Stimulated activated CD8-positive, alpha-beta memory T cell treated with anti-CD3 and anti-CD28 coated beads, Interleukin-12 subunit alpha, Interleukin-12 subunit beta, amount 100 ng/mL, for 1 hour (primary cell): ENCODE results near the gene TUBA1B.
"Not testable (repeated sequence)": the region's sequence is repeated elsewhere in the genome, so short reads cannot be mapped to it uniquely, and the experiment has no call there.

Source experiments
- DNase-seq: peaks from one replicate; pipeline ENCODE4 v3.0.0-alpha.2; 2020; ENCODE audit warnings: low read depth

Gene TUBA1B

DNA sequence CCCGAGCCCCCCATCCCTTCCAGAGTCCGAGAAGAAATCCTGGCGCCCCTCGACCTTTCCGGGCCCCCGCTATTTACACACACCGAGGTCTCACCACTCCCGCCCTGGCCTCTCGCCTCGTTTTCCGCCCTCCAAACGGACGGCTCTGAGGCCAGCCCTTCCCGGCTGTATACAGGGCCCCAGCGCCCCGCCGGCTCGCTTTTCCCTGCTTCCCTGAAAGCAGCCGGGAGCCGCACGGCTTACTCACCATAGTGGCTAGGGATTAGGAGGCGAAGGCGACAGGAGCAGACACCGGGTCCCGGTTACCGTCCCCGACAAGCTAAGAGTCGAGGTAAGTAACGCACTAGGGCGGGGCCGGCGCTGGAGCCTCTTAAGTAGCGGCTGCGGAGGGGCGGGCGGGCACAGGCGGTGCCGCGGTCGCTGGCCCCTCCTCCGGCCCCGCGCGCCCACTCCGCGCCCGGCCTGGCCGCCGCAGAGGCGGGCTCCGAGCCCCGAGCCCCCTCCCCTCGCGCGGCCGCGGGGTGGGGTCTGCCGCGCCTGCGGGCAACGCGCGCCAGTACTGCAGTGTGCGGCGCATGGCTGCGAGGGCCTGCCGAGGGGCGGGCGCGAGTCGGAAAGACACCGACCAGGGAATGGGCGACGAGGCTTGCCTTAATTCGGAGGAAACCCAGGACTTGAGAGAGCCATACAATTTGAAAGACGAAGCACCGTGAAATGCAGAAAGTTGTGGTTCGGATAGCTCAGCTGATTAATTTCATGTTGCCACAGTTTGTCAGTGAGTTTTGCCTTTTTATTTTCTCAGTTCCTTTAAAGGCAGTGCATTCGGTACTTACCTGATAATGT is at the start of gene TUBA1B:
Gene TUBA1B (minus strand): TSS at position 345 of the 843 bp plus-strand sequence. CDS start 95 bp downstream, at position 250.
- peak; percentile 86 for DNase-seq

DNA sequence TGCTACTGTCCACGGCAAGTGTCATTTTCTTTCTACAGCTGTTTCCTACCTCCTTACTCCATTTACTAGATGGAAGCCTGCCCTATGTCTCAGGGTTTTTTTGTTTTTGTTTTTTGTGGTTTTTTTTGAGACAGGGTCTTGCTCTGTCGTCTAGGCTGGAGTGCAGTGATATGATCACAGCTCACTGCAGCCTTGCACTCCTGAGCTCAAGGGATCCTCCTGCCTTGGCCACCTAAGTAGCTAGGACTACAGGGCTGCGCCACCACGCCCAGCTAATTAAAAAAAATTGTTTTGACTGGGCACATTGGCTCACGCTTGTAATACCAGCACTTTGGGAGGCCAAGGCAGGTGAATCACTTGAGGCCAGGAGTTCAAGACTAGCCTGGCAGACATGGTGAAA is 43.0 kb upstream of the TUBA1B start:
- DNase-seq = no peak

- DNase-seq = no peak
Observed at GRCh38 chr12:49170924-49171323, 39.7 kb upstream of the TUBA1B start.

GRCh38 chr12:49165114-49165513 is 33.9 kb upstream of the TUBA1B start:
- DNase-seq = no peak

DNA sequence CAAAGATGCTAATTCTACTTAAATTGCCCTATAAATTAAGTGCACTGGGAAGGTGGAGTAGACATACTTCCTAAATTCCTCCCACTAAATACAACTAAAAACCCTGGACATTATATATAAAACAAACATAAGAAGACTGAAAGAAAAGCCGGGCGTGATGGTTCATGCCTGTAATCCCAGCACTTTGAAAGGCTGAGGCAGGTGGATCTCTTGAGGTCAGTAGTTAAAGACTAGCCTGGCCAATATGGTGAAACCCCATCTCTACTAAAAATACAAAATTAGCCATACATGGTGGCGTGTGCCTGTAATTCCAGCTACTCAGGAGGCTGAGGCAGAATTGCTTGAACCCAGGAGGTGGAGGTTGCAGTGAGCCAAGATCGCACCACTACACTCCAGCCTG is 30.7 kb upstream of the TUBA1B start:
- not testable (repeated sequence) for DNase-seq

DNA sequence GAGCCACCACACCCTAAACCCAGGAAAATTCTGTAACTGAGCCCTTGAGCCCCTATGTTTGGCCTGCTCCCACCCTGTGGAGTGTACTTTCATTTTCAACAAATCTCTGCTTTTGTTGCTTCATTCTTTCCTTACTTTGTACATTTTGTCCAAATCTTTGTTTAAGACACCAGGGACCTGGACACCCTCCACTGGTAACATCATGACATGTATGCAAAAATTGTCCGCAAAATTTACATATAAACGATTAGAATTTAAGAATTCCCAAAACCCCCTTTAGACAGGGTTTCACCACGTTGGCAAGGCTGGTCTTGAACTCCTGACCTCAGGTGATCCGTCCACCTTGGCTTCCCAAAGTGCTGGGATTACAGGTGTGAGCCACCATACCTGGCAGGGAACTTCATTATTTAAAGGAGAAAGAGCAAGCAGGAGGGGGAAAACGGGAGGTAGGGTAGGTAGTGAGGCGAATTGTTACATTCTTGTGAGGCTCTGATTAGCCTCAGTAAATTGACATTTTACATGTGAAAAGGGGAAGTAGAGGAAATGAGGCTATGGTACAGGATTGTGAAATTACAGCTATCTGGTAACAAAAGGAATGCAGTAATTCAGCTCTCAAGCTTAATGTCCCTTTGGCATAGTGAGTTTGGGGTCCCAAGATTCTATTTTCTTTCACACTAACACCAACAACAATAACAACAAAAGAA is 30.0 kb upstream of the TUBA1B start:
- DNase-seq = no peak

- no peak for DNase-seq
Observed at GRCh38 chr12:49160399-49160798, 29.2 kb upstream of the TUBA1B start.

DNA sequence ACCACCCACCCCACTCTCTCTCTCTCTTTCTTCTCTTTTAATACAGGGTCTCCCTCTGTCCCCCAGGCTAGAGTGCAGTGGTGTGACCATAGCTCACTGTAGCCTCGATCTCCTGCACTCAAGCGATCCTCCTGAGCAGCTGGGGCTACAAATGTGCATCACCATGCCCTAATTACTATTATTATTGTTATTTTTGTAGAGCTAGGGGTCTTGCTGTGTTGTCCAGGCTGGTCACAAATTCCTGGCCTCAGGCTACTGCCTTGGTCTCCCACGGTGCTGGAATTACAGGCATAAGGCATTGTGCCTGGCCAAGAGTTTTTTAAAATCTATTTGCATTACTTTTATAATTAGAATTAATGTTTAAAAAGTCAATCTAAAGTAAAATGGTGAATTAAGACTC is 23.0 kb upstream of the TUBA1B start:
- no peak for DNase-seq

DNA sequence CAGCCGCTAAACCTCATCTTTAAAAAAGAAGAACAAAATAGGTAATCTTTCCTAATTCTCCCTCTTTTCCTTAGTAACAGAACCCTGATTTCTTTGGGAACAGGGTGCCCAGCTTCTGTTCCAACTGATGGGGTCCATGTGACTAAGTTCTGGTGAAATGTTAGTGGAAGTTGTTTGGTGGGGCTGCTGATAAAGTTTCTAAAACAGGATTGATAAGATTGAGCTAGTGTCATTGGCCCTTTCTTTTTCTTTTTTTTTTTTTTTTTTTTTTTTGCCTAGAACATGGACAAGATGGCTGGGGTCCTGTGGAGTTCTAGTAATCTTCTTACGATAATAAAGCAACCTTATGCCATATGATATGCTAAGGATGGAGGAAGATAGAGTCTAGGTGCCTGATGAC is 16.2 kb upstream of the TUBA1B start:
- DNase-seq = no peak

DNA sequence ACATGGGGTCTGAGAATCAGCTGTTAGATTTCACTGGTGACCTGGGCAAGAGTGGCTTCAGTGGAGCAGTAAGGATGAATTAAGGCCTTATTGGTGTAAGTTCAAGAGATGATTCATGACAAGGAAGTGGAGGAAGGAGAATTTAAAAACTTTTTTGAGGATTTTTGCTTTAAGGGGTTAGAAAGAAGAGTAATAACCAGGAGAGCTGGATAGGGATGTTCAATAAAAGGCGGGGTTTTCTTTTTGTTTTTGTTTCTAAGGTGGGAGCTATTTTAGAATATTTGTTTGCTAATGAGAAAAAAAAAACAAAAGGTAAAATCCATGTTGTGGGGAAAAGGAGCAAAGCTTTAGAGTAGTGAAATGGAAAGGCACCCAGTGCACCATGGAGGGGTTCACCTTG is 15.2 kb upstream of the TUBA1B start:
- no peak for DNase-seq

DNA sequence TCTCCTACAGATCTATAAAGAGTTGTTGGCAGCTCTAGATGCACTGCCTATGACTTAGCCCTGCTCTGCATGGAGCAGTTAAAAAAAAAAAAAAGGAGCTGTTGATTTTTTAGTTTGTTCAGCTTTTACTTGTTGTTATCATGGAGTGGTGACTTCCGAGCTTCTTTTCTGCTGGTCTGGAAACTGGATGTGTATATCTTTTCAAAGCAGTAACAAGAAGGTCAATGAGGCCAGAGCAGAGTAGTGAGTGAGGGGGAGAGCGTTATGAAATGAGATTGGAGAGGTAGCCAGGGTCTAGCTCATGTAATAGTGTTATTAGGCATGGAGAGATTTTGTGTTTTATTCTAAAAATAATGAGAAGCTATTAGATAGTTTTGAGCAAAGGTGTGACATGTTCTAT is 13.2 kb upstream of the TUBA1B start:
- DNase-seq = no peak

- DNase-seq = no peak
Observed at GRCh38 chr12:49138999-49139398, 7.8 kb upstream of the TUBA1B start.

DNA sequence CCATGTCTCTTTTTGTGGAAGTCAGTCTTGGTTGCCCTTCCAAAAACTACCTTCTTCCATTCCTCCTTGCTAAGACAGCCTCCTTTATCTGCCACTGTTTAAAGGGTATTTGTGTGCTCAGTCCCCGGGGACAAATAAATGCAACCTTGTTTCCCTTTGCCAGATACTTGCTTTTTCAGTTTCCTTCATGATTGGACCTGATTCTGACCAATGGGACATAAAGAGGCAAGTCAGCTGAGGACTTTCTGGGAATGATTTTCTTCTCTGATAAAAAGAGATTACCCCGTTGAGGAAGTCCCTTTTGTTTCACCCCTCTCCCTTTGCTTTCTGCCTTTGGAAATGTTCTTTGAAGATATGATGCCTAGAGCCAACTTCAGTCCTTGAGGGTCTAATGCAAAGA is 7.4 kb upstream of the TUBA1B start:
- DNase-seq = no peak

DNA sequence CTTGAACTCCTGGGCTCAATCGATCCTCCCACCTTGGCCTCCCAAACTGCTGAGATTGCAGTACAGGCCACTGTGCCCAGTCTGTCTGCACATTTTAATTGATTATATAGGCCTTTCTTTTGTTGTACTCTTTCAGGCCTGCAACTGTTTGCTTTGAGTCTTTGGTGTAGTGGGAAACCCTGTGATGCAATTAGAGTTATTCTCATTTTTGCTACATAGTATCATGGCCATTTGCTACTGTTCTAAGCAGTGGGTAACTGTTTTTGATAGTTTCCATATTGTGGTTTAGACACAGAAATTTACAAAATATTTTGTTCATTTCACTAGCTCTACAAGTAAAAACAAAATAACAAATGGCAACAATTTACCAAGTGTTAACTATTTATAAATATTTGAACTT is 6.3 kb upstream of the TUBA1B start:
- no peak for DNase-seq

GRCh38 chr12:49136997-49137396 is 5.8 kb upstream of the TUBA1B start:
- not testable (repeated sequence) for DNase-seq

DNA sequence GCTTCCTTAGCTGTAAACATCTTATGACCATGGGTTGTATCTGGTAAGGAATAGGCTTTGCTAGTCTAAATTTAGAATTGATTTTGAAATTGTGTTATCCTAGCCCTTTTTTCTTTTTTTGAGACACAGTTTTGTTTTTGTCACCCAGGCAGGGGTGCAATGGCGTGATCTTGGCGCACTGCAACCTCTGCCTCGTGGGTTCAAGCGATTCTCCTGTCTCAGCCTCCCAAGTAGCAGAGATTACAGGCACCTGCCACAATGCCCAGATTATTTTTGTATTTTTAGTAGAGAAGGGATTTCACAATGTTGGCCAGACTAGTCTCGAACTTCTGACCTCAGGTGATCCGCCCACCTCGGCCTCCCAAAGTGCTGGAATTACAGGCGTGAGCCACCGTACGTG is 2.4 kb upstream of the TUBA1B start:
- no peak for DNase-seq

GRCh38 chr12:49133014-49133413 is 1.8 kb upstream of the TUBA1B start:
- no peak for DNase-seq

DNA sequence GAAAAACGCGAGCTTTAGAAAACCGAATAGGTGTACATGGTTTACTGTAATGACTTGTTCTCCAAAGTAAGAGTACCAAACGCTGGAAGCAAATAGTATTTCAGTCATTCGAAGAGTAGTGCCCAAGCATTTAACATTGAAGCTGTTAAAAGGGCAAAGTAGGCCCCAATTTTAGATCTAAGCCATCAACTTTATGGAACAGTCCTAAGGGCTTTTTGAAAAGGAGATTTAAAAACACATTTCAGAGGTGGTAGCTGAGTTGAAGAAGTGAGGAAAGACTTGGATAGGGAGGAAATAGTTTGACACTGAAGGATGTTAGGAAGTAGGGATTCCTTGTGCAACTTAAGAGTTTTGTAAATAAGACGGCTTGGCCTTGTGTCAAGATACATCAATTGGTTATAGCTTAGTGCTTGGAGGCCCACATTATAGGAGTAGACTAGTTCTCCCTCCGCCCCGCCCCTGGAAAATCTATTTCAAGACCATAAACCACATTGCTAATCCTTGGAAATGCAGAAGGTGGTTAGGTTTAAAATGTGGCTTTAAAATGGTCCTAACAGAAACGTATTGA is 783 bp upstream of the TUBA1B start:
- no peak for DNase-seq

DNA sequence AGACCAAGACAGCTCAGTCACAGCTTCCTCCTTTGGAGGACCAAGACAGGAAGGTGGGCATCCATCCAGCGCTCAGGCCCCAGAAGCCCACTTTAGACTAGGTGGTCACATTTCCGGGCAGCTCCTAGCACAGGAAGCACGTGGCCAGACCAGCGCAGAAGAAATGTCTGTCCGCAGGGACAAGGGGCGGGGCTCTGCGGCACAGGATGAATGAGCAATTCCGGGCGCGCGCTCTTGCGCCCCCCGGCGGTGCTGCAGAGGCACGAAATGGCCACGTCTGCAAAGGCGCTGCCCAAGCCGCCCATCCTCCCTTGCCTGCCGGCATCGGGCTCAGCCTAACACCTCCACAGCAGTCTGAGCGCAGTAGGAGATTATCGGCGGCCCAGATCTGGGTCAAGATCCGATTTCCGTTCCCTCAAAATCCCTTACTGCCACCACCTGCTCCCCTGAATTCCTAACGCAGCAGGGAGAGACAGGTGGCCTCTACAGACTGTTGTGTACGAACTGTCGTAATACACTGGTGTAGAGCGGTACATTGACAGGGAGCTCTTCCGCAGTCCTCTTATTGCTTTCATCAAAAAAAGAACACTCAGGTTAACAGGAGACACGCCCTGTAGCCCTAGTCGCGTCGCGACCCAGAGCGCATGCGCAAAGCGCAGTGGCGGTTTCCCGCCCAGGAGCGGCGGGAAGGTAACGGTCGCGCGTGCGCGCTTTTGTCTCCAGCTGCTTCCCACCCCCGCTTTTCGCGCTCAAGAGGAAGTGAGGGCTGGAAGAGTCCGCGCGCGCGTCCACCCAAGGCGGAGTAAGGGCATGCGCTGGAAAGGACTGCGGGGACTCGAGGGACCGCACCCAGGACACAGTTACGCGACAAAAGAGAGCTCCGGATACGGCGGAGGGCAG is 794 bp downstream of the TUBA1B start:
- peak; percentile 92 for DNase-seq

- DNase-seq = no peak
Observed at GRCh38 chr12:49129332-49130150, 1.7 kb downstream of the TUBA1B start.

DNA sequence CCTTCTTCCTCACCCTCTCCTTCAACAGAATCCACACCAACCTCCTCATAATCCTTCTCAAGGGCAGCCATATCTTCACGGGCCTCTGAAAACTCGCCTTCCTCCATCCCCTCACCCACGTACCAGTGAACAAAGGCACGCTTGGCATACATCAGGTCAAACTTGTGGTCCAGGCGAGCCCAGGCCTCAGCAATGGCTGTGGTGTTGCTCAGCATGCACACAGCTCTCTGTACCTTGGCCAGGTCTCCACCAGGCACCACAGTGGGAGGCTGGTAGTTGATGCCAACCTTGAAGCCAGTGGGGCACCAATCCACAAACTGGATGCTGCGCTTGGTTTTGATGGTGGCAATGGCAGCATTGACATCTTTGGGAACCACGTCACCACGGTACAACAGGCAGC is 3.2 kb downstream of the TUBA1B start:
- DNase-seq = not testable (repeated sequence)
